PFSK-1 (cell line): ENCODE measurements around the gene IFT57.

Experiments
- FOXP2 ChIP-seq: optimal IDR thresholded peaks from 2 replicates; pipeline ENCODE3; 2011; ENCODE audit warnings: borderline replicate concordance, control low read depth, inconsistent platforms; ENCODE audit not compliant: insufficient read depth; ENCODE audit errors: extremely low read length, extremely low read depth
- POLR2AphosphoS5 ChIP-seq: IDR thresholded peaks from 2 replicates; pipeline ENCODE4 v1.6.1; 2012; ENCODE audit warnings: low read depth, mild to moderate bottlenecking, control low read depth, low read length, moderate library complexity
- REST ChIP-seq, 2 experiments: IDR thresholded peaks; 2 replicates each; pipeline versions ENCODE4 v1.6.1 to v1.8.0; 2011 to 2012; ENCODE audit warnings: low read depth in 2 of 2, low read length in 2 of 2, control low read depth in 1 of 2, inconsistent platforms in 1 of 2, mild to moderate bottlenecking in 1 of 2, moderate library complexity in 1 of 2; ENCODE audit not compliant: insufficient read depth in 1 of 2
- SIN3A ChIP-seq: IDR thresholded peaks from 2 replicates; pipeline ENCODE4 v1.6.1; 2012; ENCODE audit warnings: mild to moderate bottlenecking, low read length, moderate library complexity, borderline replicate concordance; ENCODE audit not compliant: insufficient read depth
- TAF1 ChIP-seq: IDR thresholded peaks from 2 replicates; pipeline ENCODE4 v1.6.1; 2012; ENCODE audit warnings: low read length, control low read depth, borderline replicate concordance; ENCODE audit not compliant: insufficient read depth

GRCh38 chr3:108153451-108153981 is 68.7 kb downstream of the IFT57 start:
- no peak for TF ChIP-seq SIN3A
- TF ChIP-seq REST (IDR thresholded peaks at IDR 0.05; ENCODE audit: insufficient read depth in 1 of 2, low read depth in 2 of 2, low read length in 2 of 2), result no peak
- TF ChIP-seq POLR2AphosphoS5, result no peak
- no peak for TF ChIP-seq TAF1
- no peak for TF ChIP-seq FOXP2
